H1 (cell line): Measurements from ENCODE around the gene RFPL1.

Experiments used
- CTCF ChIP-seq, 3 experiments: IDR thresholded peaks; 1 replicate in 2 of 3; 2 replicates in 1 of 3; pipeline versions ENCODE4 v1.5.1 to v1.6.1; 2011; ENCODE audit warnings: low read length in 3 of 3, mild to moderate bottlenecking in 3 of 3, inconsistent platforms in 2 of 3, low read depth in 1 of 3, moderate library complexity in 1 of 3; ENCODE audit not compliant: insufficient read depth in 1 of 3; ENCODE audit errors: control extremely low read depth in 1 of 3
- EZH2 ChIP-seq: fragments of 200-600 bp; sonication (generic); IDR thresholded peaks from 2 replicates; pipeline ENCODE4 v1.7.1; 2012; ENCODE audit warnings: low read depth, mild to moderate bottlenecking, moderate library complexity, low read length, inconsistent platforms; ENCODE audit not compliant: severe bottlenecking
- POLR2A ChIP-seq, 2 experiments: IDR thresholded peaks; 1 replicate in 1 of 2; 2 replicates in 1 of 2; pipeline ENCODE4 v1.6.1; 2011; ENCODE audit warnings: low read depth in 2 of 2, low read length in 2 of 2, mild to moderate bottlenecking in 2 of 2; ENCODE audit errors: control extremely low read depth in 1 of 2
- USF2 ChIP-seq: IDR thresholded peaks from 2 replicates; pipeline ENCODE4 v1.6.1; 2011; ENCODE audit warnings: low read length, improper control_type of control experiment

GRCh38 chr22:29482726-29483125 is 44.3 kb downstream of the RFPL1 start:
- TF ChIP-seq POLR2A (IDR thresholded peaks at IDR 0.05; ENCODE audit: control extremely low read depth in 1 of 2, low read depth in 2 of 2, low read length in 2 of 2) (no peak), USF2 (no peak), CTCF (IDR thresholded peaks at IDR 0.05; ENCODE audit: control extremely low read depth in 1 of 3, insufficient read depth in 1 of 3, low read depth in 1 of 3, low read length in 3 of 3) (no peak), EZH2 (no peak)
